Kidney glomerular epithelial cell (primary cell): ENCODE data around the gene SLC29A3.

Source experiments
- DNase-seq: peaks from one replicate; lab custom pipeline; 2025; lab: John Stamatoyannopoulos, UW

SLC29A3 gene

DNA sequence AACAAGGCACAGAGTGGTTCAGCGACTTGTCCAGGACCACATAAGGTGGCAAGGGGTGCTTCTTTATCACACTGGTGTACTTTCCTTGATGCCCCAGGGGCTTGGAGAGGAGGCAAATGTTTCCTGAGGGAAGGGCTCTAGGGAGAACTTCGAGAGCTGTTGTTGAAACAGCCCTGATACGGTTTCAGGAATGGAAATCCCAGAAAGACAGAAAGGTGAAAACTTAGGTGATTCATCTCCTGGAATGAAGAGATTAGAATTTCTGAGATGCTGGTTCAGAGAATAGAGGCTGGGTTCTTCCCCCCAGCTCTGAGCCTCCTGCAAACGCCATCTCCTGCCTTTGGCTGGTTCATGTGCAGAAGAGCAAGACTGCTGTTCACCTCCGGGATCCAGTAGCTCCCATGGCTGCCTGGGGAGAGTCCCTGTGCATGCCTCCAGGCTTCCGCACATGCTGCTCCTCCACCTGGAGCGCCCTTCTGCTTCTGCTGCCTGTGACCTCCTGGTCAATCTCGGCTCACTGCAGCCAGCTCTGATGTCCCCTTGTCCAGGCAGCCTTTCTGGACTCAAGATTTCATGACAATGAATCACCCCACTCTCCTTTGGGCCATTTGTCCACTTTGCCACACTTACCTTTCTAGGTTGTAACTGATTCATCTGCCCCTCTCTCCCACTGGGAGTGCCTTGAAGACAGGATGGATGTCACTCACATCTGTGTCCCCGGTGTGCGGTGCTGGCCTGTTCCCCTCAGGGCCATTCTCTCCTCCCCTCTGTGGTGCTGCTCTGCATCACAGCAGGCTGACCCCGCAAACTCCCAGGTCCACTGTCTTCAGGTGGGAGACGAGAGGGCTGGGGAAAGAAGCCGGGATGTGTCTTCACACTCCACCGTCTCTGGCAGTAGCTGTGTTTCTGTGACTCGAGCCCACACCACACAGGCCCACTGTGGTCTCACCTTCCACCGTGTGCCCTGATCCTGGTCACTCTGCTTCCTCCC is 74.0 kb downstream of the SLC29A3 start:
- DNase-seq: no peak

DNA sequence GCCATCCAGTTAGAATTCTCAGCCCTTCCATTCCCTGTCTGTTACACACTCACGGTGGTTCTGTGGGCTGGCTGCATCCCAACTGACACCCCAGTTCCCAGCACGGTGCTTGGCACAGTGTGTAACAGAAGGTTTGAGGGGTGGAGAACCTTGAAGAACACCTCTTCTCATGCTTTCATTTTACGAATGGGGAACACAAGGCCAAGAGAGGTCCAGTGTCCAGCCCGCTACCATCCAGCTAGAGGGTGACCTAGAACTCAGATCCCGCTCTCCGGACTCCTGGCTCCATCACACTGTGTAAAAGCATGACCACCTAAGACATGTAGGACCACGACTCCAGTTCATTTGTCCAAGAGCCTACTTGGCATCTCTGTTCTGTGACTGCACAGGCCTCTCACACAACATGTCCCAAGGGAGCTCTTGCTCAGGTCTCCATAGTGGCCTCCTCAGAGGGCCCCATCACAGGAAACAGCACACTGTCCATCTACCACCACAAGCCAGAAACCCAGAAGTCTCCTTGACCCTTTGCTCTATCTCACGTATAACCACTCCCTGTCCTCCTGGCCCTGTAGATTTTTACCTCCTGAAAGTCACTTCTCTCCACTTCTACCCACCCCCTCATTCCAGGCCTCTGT is 74.9 kb downstream of the SLC29A3 start:
- DNase-seq: no peak

DNA sequence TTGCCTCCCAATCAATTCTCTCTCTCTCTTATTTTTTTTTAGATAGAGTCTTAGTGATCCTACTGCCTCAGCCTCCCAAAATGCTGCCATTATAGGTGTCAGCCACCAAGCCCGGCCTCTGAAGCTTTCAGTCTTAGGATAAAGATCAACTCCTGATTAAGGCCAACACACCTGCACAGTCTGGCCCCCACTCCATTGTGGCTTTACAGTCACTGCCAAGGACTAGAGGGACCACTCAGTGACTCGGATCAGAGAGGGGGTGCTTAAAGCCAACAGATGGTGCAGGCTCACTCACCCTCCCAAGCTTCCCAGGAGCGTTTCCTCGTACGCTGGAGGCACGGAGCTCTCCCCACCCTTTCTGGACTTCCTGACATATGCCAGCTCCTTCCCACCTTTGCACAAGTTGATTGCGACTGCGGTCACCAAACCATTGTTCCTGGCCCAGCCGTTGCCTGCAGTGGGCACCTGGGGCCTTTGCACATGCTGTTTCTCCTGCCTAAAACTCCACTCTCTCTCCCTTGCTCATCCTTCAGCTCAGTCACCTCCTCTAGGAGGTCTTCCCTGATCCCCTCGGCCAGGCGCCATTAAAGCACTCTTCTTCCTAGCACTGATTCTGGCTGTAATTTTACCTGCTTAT is 76.0 kb downstream of the SLC29A3 start:
- DNase-seq: no peak

DNA sequence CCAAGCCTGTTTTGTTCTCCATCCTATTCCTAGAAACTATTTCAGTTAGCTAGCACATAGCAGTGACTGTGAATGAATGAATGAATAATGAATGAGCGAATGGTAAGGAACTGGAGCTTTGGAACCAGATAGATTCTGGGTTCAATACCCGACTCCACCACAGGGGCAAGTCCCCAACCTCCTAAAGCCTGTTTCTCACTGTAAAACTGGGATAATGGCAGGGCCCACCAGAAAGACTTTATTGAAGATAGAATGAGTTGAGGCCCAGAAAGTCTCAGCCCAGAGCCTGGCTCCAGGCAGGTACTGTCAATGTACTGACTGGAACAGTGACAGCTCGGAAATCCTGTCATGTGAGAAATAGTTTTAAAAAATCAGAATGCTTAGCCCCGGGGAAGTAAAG is 76.6 kb downstream of the SLC29A3 start:
- no peak for DNase-seq

DNA sequence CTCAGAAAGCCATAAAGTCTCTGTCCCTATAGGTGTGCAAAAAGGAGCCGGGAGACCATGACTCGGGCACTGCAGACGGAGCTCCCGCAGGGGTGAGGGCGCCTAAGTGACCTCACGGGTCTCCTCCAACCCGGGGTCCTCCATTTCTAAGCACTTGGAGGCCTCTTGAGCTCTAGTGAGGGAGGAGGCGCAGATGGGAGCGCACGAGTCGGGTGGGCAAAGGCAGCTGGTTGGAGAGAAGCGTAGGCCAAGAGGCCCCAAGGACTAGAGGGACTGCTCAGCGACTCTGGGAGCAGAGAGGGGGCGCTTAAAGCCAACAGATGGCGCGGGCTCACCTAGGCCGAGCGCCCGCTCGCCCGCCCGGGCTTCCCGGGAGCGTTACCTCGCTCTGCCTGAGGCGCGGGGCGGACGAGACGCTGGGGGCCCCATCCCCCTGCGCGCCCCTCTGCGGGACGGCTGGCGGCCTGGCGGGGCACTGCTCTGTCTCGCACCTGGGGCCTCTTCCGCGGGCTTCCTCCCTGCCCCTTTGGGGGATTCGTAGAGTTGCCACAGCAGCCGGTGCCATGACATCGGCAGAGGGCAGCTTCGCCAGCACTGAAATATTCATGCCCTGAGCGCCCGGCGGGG is 77.1 kb downstream of the SLC29A3 start:
- no peak for DNase-seq

DNA sequence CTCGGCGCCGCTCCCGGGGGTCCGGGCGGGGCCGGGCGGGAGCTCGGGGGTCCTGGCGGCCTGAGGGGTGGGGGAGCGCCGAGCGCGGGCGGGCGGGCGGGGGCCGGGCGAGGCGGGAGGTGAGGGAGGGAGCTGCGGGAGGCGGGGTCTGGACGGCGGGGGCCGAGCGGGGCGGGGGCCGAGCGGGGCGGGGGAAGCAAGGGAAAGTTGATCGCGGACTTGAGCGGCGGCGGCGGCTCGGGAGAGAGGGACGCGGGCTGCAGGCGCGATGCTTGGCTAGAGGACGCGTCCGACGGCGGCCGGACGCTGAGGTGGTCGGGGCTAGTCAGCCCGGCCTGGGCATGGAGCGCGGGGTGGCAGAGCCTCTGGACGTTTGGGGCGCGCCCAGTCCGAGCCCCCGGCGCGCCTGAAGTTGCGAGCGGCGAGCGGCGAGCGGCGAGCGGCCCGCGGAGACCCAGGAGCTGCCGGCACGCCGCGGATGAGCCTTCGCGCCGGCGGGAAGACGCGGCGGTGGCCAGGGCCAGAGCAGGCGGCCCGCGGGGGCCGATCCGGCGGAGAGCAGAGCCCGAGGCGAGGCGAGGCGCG is 77.7 kb downstream of the SLC29A3 start, which contains the start of gene CDH23:
Gene CDH23 (plus strand): TSS at position 210 of the 585 bp plus-strand sequence. CDS start 42,912 bp downstream, outside the sequence.
- no peak for DNase-seq

DNA sequence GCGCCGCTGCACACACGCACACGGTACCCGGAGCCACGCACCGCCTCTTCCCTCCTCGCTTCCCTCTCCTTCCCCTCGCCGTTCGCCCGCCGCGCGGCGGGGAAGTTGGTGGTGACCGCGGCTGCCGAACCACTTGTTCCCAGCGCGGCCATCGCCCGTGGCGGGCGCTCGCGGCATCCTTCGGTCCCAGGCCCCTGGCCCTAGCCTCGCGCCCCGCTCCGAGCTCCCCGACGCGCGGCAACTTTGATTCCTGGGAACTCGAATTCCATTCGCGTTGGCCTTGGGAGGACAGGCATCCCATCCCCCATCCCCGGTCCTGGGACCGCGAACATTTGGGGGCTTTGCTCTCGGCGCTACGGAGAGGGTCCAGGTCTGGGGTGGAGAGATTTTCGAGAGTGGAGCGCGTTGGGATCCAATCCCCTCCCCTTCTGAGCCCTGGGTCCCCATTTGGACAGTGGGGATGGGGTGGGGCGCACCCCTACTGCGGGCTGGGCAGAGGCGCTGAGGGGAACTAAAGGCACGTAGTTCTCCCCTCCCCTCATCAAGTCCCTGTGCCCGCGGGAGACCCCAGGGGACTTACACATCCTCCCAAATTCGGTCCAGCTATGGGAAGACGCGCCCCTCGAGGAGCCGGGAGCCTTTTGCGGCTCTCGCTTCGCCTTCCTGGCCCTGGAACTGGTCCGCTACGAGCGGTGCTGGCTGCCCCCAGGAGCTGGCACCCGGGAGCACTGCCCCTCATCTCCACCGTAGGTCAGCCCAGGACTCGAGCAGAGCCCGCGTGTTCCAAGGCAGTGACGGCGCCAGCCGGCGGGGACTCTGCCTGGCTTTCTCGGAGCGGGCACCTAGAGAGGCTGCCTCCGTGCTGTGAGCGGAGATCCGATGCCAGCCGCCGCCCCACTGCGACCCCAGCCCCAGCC is 78.5 kb downstream of the SLC29A3 start:
- DNase-seq: no peak

DNA sequence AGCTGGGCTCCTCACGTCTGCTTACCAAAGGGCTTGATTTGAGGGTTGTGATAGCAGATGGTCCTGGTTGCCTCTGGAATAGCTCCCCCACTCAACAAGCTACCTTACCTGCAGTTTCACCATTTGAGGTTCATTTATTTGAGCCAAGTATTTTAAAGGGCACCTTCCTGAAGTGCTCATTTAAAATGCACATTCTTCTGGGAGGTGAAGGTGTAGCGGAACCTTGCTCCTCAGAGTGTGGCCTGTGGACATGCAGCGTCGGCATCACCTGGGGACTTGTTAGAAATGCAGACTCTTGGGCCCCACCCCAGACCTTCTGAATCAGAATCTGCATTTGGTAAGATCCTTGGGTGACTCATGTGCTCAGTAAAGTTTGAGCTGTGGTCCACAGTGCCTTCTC is 79.9 kb downstream of the SLC29A3 start:
- DNase-seq: no peak

DNA sequence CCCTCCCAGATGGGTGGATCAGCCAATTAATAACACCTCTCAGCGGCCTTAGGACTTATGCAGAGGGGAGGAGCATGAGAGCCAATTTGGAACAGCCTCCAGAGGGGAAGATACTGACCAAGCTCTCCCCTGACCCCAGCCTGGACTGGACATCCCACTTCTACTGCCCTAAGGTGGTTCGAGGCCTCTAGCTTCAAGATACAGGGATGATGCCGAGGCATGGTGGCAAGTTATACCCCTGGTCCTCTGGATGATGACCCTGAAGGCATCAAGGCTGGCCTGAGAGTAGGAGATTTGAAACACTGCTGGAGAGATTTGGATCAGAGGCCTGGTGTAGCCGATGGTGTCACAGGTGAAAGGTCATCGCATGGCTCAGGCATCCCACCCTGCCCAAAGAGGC is 80.9 kb downstream of the SLC29A3 start:
- no peak for DNase-seq

DNA sequence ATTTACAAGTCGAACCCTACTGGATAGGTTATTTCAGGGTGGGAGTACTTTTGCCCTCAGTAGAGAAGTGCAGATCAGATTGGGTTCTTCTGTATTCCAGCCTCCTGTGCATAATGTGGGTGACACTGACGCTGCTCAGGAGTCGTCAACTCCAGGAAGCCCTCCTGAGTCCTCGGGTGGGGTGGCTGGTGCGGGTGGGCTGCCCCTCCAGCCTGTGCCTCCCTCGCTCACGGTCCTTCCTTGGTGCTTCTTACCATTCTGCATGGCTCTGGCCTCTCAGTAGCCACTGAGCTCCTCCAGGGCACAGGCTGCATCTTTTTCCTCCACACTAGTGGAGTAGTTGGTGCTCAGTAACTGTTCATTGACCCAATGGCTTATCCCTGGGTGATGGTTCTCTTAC is 82.0 kb downstream of the SLC29A3 start:
- no peak for DNase-seq

DNA sequence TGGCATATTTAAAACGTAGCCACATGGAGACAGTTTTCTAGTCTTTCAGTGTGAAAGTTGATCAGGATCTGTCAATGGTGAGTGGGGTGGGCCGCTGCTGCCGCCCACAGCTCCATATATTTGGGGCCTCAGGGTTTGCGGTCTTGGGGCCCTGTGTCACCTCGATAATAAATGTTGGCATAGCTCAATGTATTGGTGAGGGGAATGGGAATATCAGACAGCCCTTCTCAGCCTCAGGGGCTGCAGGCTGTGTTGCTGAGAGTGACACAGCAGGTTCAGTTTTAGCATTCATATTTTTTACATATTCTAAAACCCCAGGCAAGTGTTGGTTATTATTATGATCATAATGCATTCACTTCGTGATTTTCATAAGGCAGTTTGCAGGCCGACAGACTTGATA is 82.9 kb downstream of the SLC29A3 start:
- no peak for DNase-seq

DNA sequence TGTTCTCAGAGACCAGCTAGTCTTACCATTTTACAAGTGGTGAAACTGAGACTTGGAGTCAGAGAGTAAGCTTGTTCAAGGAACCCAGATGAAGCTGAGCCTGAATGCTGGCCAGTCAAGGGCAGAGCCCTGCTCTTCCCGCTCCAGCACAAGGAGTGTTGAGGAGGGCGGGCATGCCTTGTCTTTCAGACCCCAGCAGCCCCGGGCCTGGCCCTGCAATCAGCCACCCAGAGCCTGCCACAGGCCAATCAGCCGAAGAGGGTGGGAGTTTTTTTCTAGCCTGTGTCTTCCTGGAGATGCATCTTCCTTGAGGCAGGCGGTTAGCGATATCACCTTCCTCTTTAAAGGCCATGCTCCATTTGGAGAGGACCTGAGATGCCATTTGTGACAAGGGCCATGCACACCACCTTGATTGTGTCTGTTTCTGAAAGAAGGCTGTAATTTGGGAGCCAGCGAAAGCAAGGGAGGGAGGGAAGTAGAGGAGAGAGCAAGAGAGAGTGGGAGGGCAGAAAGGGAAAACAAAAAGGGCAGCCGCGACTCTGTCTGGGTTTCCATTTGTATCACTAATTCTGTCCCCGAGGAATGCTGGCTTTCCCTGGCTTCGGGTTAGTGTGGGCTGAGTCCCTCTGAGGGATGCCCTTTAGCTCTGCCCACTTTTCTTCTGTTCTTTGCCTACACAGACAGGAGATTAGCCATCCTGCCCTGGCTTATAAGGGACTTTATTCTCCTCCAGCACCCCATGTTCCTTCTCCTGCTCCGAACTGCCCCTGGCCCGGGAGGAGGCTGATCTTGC is 85.6 kb downstream of the SLC29A3 start:
- DNase-seq: no peak

DNA sequence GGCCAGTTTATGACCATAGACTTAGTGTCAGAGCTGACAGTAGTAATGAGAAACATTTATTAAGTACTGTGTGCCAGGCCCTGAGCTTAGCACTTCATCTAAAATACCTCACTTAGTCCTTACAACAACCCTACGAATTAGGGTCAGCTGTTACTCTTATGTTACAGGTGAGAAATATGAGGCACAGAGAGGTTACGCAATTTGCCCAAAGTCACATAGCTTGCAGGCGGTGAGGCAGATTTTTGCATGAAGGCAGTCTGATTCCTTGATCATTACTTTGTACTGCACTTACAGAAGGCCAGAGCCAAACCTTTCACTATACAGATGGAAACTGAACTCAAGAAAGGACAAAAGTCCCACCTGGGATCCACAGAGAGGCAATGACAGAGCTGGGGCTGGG is 87.8 kb downstream of the SLC29A3 start:
- DNase-seq: no peak

DNA sequence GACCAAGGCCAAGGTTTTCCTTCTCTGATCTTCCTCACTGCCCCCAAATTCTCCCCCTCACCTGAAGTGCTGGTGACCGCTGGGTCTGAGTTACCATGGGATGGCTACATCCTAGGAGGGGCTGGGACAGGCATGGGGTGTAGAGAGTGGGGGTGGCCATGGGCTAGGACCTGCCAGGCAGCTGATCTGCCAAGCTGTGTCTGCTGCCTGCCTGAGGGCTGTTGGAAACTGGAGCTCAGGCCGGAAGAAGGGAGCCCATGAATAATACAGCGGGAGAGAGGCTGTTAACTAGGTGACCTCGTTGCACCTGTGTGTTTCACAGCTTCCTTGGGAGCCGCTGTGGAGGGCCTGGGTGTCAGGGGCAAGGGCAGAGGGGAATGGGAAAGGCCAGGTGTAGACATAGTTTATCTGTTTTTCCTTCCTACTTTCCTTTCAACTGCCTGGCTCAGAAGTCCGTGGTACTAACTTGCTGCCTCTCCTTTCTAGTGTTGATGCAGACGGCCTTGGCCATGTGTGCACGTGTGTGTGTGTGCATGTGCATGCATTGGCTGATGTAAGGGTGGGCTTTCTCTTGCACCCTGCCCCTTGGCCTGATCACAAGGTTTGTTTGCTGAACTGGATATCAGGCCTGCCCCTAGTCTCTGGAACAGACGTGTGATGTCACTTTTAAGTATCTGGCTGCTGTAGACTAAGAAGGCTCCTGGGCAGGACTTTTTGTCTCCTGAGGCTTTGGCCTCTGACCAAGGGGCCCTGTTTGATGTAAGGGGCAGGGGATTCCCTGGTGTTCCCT is 89.6 kb downstream of the SLC29A3 start:
- DNase-seq: no peak

DNA sequence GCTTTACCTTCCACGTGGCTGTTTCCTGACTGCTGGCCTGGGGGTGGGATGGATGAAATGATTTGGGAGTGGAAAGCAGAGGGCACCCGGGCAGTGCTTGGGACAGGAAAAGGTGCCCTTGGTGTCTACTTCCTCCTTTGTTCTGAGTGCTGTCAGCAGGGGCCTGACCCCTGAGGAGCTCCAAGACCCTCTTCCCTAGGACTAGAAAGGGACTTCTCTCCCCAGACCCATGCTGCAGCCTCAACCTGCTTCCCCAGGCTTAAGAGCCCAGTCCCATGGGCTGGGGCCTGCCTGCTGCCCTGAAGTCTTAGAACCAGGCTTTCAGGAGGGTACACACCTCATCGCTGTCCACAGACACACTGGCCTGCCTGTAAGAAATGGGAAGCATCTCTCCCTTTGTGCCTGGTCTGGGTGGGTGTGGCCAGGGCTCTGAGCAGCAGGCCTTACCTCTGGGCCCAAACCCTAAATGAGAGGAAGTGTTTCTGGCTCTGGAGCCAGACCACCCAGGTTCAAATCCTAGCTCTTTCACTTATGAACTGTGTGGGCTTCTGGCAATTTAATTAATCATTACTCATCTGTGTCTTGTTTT is 90.6 kb downstream of the SLC29A3 start:
- DNase-seq: no peak
